Inferior parietal cortex (tissue), 1 donor: Measurements from ENCODE around the gene CLIP2.

Experiments
- DNase-seq: peaks from one replicate; pipeline ENCODE4 v3.0.0-alpha.2; 2016; ENCODE audit errors: extremely low spot score

The CLIP2 gene

GRCh38 chr7:74271742-74272141 is 17.5 kb upstream of the CLIP2 start:
- DNase-seq: no peak

- no peak for DNase-seq
These were observed 16.7 kb upstream of the CLIP2 start for GRCh38 chr7:74272305-74273038.

GRCh38 chr7:74275401-74275881 is 13.8 kb upstream of the CLIP2 start:
- no peak for DNase-seq

- DNase-seq: no peak
These were observed 11.6 kb upstream of the CLIP2 start for GRCh38 chr7:74277636-74278035.

GRCh38 chr7:74280985-74281384 is 8.2 kb upstream of the CLIP2 start:
- no peak for DNase-seq

- no peak for DNase-seq
These were observed 6.3 kb upstream of the CLIP2 start for GRCh38 chr7:74282748-74283459.

GRCh38 chr7:74283858-74284447 is 5.3 kb upstream of the CLIP2 start:
- DNase-seq: no peak

- DNase-seq: no peak
These were observed 4.4 kb upstream of the CLIP2 start for GRCh38 chr7:74284781-74285259.

- no peak for DNase-seq
These were observed 3.1 kb upstream of the CLIP2 start for GRCh38 chr7:74286131-74286530.

GRCh38 chr7:74287303-74288033 is 1.7 kb upstream of the CLIP2 start:
- DNase-seq: no peak

GRCh38 chr7:74288034-74288881 is 949 bp upstream of the CLIP2 start:
- no peak for DNase-seq

- no peak for DNase-seq
These were observed 699 bp downstream of the CLIP2 start for GRCh38 chr7:74289659-74290552.

GRCh38 chr7:74290553-74290950 is 1.3 kb downstream of the CLIP2 start:
- DNase-seq: no peak

GRCh38 chr7:74290981-74291441 is 1.8 kb downstream of the CLIP2 start:
- no peak for DNase-seq

GRCh38 chr7:74291535-74291934 is 2.3 kb downstream of the CLIP2 start:
- DNase-seq: no peak

- no peak for DNase-seq
These were observed 3.8 kb downstream of the CLIP2 start for GRCh38 chr7:74292757-74293576.

- DNase-seq: no peak
These were observed 4.3 kb downstream of the CLIP2 start for GRCh38 chr7:74293577-74293908.

- DNase-seq: no peak
These were observed 5.2 kb downstream of the CLIP2 start for GRCh38 chr7:74294191-74294998.
